Activated CD4-positive, CD25-positive, alpha-beta regulatory T cell (primary cell): ENCODE data around the gene SLC35C1.

Experiments used
- DNase-seq, 4 experiments: peaks; one replicate each; lab custom pipeline; 2025; lab: John Stamatoyannopoulos, UW

SLC35C1 gene

GRCh38 chr11:45846974-45847910 lies 42.3 kb downstream of the SLC35C1 start, which contains the start of gene CRY2:
Gene CRY2, plus strand, starts transcription at chr11:45847475. Its CDS starts 16 bp downstream, at chr11:45847491.
- DNase-seq, result peak; percentile 94 to 99 (median 98)

- DNase-seq, result no peak
Observed at GRCh38 chr11:45847911-45848316, 43.0 kb downstream of the SLC35C1 start.

- DNase-seq, result no peak
Observed at GRCh38 chr11:45848654-45849081, 43.7 kb downstream of the SLC35C1 start.

GRCh38 chr11:45850446-45850845 lies 45.5 kb downstream of the SLC35C1 start:
- DNase-seq, result no peak

- no peak for DNase-seq
Observed at GRCh38 chr11:45851228-45851627, 46.3 kb downstream of the SLC35C1 start.

GRCh38 chr11:45852018-45852711 lies 47.2 kb downstream of the SLC35C1 start:
- DNase-seq, result no peak

- no peak for DNase-seq
Observed at GRCh38 chr11:45852712-45853101, 47.8 kb downstream of the SLC35C1 start.

- no peak for DNase-seq
Observed at GRCh38 chr11:45853332-45854219, 48.6 kb downstream of the SLC35C1 start.

GRCh38 chr11:45855308-45855707 lies 50.4 kb downstream of the SLC35C1 start:
- DNase-seq, result no peak

GRCh38 chr11:45856044-45856468 lies 51.1 kb downstream of the SLC35C1 start:
- DNase-seq, result no peak

GRCh38 chr11:45857961-45858474 lies 53.1 kb downstream of the SLC35C1 start:
- no peak for DNase-seq

GRCh38 chr11:45858751-45859398 lies 53.9 kb downstream of the SLC35C1 start:
- DNase-seq, result no peak

GRCh38 chr11:45859661-45860140 lies 54.8 kb downstream of the SLC35C1 start:
- DNase-seq, result no peak

GRCh38 chr11:45860348-45860747 lies 55.4 kb downstream of the SLC35C1 start:
- DNase-seq, result no peak

GRCh38 chr11:45860764-45861510 lies 56.0 kb downstream of the SLC35C1 start:
- no peak for DNase-seq
